ENCODE data around the gene MIGA2. TPM values are rescaled to one million over a fixed set of nuclear protein-coding genes. Genes with fewer than 3 reads are reported as not detected.

The MIGA2 gene, protein sequence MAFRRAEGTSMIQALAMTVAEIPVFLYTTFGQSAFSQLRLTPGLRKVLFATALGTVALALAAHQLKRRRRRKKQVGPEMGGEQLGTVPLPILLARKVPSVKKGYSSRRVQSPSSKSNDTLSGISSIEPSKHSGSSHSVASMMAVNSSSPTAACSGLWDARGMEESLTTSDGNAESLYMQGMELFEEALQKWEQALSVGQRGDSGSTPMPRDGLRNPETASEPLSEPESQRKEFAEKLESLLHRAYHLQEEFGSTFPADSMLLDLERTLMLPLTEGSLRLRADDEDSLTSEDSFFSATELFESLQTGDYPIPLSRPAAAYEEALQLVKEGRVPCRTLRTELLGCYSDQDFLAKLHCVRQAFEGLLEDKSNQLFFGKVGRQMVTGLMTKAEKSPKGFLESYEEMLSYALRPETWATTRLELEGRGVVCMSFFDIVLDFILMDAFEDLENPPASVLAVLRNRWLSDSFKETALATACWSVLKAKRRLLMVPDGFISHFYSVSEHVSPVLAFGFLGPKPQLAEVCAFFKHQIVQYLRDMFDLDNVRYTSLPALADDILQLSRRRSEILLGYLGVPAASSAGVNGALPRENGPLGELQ
- total RNA-seq (2022; extraction: Qiagen RNA extraction) = 12.9 to 17.6 TPM (median 15.6 TPM) in 5 replicates

DNA sequence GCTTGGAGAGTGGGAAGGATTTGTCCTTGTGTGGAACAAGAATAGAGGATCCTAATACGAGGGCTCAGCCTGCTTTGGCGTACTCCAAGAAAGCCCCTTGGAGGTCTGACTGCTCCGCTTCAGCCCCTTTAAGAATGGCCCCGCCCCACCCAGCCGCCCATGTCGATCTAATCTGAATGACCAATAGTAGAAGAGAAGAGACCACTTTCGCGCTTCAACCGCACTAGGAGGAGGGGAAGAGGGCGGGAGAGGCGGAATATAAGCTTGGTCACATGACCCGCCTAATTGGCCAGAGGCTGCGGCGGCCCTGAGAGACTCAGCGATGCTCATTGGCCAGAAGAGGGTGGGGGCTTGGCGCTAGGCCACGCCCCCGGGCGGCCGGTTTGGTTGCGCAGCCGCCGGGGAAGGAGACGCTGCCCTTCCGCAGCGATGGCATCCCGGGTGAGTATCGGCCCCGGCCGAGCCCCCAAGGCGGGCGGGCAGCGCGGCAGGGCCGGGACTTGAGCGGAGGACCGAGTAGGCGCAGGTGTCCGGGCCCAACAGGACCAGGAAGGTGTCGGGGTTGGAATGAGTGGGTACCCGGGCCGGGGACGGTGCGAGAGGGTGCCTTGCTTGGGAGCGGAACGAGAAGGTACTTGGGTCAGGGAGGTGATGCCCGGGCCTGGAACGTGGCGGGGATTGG lies at the start of gene MIGA2:
TSS of gene MIGA2 (plus strand) at position 386 of the 682 bp plus-strand sequence. CDS start 3,969 bp downstream, outside the sequence.

DNA sequence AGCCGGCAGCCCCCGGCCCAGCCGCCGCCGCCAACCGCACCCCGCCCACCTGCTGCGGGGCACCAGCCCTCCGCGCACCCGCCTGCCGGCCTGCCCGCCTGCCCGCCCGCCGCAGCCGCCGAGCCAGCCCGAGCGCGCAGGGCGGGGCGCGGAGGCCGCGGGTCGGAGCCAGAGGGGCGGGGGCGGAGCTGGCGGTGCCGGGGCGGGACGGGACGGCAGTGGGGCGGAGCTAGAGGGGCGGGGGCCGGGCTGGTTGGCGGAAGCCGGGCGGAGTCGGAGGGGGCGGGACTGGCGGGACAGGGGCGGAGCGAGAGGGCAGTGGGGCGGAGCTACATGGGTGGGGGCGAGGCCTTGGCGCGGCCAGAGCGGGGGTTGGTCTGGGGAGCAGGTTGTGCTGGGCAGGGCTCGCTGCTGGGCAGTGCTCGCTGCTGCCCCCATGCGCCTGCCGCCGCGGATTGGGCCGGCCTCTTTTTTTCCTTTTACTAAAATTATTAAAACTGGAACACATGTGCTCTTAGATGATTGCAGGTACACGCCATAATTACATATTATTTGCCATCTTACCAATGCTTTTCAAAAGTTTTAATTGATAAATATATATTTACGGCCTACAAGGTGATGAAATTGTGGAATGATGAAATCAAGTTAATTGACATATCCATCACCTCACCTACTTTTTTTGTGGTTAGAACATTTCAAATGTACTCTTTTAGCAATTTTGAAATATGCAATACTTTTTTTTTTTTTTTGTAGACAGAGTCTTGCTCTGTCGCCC lies 8.0 kb upstream of the MIGA2 start, which contains the start of gene SH3GLB2:
TSS of gene SH3GLB2 (minus strand) at position 140 of the 775 bp plus-strand sequence. CDS start 177 bp downstream, outside the sequence.

DNA sequence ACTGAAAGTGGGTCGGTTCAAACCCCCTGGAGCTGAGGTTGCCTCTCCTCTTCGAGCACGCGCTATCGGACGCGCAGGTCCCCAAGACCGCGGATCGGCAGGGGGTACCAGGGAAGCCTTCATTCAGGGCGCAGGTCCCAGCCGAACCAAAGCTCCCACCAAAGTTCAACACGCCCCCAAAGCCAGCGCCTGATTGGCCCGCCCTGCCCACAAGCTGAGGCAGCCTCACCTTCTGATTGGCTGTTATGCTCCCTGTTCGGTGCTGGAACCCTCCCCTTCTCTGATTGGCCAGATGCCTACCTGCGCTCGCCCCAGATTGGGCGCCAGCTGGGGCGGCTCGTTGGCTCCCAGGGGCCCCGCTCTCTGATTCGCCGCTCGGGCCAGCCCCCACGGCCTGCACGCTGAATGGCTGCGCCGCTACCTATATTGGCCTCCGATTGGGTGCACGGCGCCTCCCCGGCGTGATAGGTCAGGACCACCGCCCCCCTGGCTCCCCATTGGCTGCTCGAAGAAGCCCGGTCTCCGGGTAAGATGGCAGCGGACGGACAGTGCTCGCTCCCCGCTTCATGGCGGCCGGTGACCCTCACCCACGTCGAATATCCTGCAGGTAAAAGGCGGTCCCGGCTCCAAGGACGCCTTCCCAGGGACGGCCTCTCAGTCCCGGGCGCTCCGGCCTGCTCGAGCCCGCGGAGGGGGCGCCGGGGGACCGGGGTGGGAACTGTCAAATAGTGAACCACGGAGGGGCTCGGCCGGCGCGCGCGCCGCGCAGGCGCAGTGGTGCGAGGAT lies 44.4 kb downstream of the MIGA2 start, which contains the start of gene DOLPP1:
TSS of gene DOLPP1 (plus strand) at position 511 of the 787 bp plus-strand sequence. CDS start at position 532, 21 bp downstream.

DNA sequence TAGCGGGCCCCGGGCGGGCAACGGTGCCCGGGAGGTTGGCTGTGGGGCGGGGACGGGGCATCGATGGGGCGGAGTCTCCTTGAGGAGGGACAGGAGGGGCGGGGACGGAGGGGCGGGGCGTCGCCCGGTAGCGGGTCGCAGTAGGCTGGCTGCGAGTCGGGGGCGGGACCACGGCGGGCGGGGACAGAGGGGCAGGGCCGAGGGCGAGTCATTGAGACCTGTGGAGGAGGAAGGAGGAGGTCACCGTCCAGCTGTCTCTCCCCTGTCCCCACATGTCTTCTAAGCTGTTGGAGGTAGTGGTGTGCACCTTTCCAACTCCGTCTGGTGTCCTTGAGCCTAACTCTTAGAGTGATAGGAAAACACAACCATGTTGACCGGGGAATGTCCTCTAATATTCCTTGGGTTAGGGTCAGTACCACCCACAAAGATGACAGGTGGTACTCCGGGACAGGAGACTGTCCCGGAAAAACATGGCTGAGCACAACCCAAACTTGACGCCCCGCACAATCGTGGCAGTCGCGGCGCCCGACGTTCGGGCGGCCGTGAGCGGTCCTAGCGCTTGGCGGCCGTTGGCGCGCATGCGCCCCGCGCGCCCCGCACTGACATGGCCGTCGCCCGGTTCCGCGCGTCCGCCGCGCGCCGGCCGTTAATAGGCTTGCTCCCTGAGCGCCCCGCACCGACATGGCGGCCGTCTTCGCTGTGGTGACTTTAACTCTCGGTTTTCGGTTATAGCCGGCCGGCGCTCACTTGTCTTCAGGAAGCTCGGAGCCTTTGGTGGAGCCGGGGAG lies 74.5 kb downstream of the MIGA2 start, which contains the start of the genes CRAT and PTPA:
TSS of gene CRAT (minus strand) at position 54 of the 788 bp plus-strand sequence. CDS start 284 bp downstream, outside the sequence.
TSS of gene PTPA (plus strand) at position 676 of the 788 bp plus-strand sequence. CDS start 186 bp downstream, outside the sequence.

Other genes starting within 250 kb of the MIGA2 start
- 20.7 to 24.8 TPM (median 21.3 TPM) in 5 replicates for gene TBC1D13, start 249.4 kb upstream of the MIGA2 start, total RNA-seq (2022; extraction: Qiagen RNA extraction)
- gene ENDOG, start 218.1 kb upstream of the MIGA2 start, total RNA-seq (2022; extraction: Qiagen RNA extraction) = 16.0 to 34.5 TPM (median 34.2 TPM) in 5 replicates
- gene SPOUT1, start 206.8 kb upstream of the MIGA2 start, total RNA-seq (2022; extraction: Qiagen RNA extraction) = 22.0 to 47.4 TPM (median 45.3 TPM) in 5 replicates
- gene KYAT1, start 154.7 kb upstream of the MIGA2 start, total RNA-seq (2022; extraction: Qiagen RNA extraction) = 10.0 to 13.9 TPM (median 13.5 TPM) in 5 replicates
- 114 to 133 TPM (median 130 TPM) in 5 replicates for gene LRRC8A, start 154.5 kb upstream of the MIGA2 start, total RNA-seq (2022; extraction: Qiagen RNA extraction)
- 0.22 to 0.27 TPM (median 0.24 TPM) in 4 of 5 replicates, not detected in the other for gene PHYHD1, start 115.6 kb upstream of the MIGA2 start, total RNA-seq (2022; extraction: Qiagen RNA extraction)
- 38.2 to 39.9 TPM (median 39.7 TPM) in 5 replicates for gene DOLK, start 89.0 kb upstream of the MIGA2 start, total RNA-seq (2022; extraction: Qiagen RNA extraction)
- gene NUP188, start 88.9 kb upstream of the MIGA2 start, total RNA-seq (2022; extraction: Qiagen RNA extraction) = 38.4 to 46.2 TPM (median 40.7 TPM) in 5 replicates
- 38.6 to 51.7 TPM (median 47.6 TPM) in 5 replicates for gene SH3GLB2, start 8.3 kb upstream of the MIGA2 start, total RNA-seq (2022; extraction: Qiagen RNA extraction)
- gene DOLPP1, start 44.5 kb downstream of the MIGA2 start, total RNA-seq (2022; extraction: Qiagen RNA extraction) = 18.1 to 20.7 TPM (median 19.7 TPM) in 5 replicates
- 25.6 to 30.5 TPM (median 29.4 TPM) in 5 replicates for gene CRAT, start 74.2 kb downstream of the MIGA2 start, total RNA-seq (2022; extraction: Qiagen RNA extraction)
- 120 to 138 TPM (median 130 TPM) in 5 replicates for gene PTPA, start 74.8 kb downstream of the MIGA2 start, total RNA-seq (2022; extraction: Qiagen RNA extraction)
- gene IER5L, start 141.6 kb downstream of the MIGA2 start, total RNA-seq (2022; extraction: Qiagen RNA extraction) = 20.0 to 42.8 TPM (median 41.0 TPM) in 5 replicates

Data from A549 treated with Hydrocortisone at 1 μM for 4 hours (cell line).